Stimulated activated CD4-positive, alpha-beta T cell treated with anti-CD3 and anti-CD28 coated beads, Interleukin-2, amount 100 ng/mL, for 48 hours (primary cell): Measurements from ENCODE around the gene COPS3.

Source experiments
- DNase-seq, 2 donors: peaks; one replicate each; pipeline ENCODE4 v3.0.0-alpha.2; 2020

The COPS3 gene

DNA sequence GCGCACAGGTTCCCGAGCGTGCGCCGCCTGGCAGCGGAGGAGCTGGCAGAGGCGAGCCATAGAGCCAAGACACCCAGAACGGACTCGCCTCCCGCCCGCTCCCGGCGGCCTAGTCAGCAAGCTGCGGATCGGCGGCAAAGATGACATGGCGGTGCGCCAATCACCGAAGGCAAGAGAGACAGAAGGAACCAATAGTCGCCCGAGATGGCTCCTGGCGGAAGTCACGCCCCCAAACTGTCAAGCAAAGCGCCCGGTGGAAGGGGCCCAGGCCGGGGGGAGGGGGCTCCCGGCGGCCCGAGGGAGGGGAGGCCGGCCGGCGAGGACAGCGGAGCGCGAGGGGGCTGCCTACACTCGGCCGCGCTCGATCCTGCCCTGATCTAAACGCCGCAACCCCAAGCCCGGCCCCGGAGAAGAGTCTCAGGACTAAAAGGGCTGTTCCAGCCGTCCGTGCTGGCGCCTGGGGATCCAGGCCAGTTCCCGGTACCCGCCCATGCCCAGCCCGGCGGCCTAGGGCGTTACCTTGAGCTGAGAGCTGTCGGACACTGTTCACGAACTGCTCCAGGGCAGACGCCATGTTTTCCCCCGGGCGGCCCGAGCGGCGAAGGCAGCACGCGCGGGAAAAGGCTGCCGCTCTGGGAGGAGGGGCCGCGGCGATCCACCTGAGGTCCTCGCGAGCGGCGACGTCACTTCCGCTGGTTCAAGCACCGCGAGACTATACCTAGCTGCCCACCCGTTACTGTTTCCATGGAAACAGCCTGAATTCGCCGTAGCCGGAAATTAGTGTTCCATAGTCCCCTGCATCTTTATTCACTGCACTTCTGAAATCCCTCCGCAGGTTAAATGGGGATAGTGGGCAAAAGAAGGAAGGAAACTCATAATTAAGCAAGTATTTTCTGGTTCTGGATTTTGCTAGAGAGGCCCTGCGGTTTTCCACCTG is at the start of gene COPS3:
Gene COPS3 (minus strand): TSS at position 634 of the 937 bp plus-strand sequence. CDS start 60 bp downstream, at position 574.
- DNase-seq, result peak; percentile 94 to 95

DNA sequence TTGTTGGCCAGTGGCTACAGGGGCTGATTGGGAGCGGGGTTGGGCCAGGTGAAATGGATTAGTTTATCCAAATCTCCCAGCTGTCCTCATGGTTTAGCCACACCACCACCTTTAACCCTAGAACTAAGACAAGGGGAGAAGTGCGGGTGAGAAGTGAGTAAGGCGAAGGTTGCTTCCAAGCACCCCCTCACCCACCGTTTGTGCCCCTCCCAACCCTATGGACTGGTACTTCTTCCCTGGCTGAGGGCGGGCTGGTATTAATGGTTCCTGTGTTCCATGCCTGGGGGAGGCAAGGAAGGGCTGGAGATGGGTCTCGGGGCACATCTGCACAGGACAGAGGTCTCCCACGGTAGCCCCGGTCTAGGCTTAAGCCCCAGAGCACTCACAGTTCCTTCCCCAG is 47.2 kb upstream of the COPS3 start:
- DNase-seq, result no peak

DNA sequence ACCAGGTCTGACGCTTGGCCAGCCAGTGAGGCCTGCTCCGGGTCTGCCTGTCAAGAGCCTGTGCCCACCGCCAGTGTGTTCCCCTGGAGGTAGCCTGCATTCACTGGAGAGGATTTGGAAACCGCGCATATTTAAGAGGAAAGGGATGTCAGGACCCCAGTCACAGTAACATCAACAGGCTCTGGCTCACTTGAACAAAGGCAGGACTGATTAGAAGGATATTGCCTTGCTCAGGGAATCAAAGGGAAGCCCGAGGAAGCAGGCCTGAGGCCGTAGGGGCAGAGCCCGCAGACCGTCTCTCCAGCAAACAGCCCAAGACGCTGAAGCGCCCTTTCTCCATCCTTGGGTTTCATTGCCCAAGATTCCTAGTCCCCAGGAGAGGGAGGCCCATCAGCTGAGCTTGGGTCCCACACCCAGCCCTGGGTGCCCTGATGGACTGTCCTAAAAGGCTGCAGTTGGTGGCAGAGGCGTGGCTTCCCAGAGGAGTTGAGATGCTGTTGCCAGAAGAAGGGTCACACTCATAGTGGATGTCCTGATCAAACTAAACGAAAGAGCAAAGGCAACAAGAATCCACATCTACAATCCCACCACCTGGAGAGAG is 45.3 kb upstream of the COPS3 start:
- no peak for DNase-seq

DNA sequence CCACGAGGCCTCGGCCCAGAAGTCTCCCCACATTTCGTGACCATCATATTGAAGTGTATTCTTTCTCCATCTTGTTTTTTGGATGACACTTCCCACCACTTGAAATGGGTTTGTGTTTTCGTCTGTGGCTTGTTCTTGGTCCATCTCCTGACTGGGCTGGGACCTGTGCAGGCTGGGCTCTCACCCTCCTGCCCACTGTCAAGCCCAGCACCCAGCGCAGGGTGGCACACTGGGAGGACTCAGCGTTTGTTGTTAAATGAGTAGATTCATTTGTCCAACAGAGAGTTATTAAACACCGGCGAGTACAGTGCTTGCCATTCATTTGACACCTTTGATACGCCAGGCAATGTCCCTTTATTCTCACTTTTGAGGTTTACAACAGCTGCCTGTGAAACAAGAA is 44.8 kb upstream of the COPS3 start:
- DNase-seq, result no peak

DNA sequence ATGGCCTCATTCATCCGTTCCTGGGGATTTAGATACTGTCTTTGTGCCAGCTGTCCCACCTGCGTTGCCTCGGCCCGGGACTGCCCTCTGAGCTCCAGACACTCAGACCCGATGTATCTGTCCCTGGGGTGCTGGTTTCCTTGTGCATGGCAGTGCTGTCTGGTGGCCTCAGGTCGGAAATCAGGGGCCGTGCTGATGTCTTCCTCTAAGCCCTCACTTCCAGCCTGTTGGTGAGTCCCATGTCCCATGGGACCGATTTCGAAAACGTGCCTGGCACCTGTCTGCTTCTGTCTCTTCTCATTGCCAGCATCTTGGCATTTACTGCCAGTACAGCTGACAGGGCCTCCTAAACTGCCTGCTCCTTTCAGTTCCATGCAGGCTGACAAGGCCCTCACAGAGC is 44.2 kb upstream of the COPS3 start:
- DNase-seq, result no peak

DNA sequence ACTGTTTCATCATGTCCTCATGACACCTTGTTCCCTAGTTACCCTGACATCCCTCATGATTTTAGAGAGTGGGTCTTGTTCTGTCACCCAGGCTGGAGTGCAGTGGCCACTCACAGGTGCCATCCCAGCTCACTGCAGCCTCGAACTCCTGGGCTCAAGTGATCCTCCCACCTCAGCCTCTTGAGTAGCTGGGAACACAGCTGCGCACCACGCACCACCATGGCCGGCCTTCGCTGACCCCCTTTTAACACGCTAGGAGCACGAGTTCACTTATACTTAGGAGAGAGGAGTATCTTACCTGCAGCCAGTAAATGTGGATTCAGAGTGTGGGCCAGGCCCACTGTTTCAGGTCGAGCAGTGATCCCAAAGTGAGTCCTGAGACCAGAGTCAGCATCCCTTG is 43.6 kb upstream of the COPS3 start:
- DNase-seq, result no peak

DNA sequence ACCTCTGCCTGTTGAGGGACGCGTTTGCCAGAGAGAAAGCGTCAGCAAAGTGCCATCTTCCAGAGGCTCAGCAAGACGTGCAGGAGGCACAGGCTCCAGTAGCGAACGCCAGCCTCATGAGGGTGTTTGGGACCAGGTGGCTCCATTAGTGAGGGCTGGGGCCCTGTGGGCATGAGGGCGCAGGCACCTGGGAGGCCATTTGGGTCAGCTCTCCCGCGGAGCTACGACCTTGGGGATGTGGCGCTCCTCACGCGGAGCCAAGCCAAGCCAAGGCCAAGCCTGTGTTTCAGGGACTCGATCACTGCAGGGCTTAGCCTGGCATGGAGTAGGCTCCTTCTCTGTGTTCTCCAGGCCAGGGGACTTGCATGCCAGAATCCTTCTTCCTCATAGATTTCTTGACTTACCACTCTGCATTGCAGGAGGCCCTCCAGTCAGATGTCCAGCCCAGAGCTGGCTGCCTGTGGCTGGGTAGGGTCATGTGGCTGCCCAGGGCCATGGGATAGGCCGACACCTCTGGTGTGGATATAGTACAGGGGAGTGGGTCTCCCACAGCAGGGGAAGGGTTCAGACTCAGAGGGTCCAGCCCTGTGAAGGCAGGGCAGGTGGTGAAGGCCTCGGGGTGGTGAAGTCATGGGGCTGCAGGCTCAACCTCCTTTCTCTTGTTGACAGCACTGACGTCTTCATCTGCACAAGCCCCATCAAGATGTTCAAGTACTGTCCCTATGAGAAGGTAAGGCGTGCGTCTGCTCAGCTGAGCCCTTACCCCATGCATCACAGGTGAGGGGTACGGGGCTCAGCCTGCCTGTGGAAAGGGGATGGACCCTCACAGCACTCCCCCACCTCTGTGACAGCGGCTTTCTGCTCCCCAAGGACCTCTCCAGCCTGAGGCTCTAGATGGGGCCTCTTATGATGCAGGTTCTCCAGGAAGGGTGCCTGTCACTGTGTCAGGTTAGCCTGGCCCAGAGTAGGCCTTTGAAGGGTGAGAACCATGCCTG is 41.8 kb upstream of the COPS3 start:
- DNase-seq, result no peak

DNA sequence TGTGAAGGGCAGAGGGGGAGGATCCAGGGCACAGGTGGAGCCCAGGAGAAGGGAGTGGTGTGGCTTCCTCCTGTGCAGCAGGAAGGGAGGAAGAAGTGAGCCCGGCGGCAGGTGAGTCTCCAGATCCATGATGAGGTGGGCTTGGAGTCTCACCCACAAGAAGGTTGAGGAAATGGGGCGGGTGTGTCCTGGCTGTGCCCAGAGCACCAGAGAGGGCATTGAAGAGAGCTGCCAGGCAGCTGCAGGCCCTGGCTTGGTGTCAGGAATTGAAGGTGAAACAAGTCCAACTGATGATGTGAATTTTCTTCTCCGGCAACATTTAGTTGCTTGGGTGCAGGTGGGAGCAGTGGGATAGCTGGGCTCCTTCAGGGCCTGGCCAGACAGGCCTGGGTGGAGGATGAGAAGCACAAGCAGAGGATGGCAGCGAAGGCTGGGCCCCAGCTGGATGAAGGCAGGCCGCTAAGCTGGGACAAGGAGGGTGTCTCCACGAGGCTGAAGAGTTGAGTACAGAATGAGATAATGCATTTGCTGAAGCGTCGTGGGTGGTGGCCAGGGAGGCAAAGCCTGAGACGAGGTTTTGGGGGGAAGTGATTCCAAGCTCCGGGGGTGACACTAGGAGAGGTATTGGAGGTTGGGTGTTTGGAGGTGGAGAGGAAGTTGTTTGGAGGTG is 40.4 kb upstream of the COPS3 start:
- no peak for DNase-seq

DNA sequence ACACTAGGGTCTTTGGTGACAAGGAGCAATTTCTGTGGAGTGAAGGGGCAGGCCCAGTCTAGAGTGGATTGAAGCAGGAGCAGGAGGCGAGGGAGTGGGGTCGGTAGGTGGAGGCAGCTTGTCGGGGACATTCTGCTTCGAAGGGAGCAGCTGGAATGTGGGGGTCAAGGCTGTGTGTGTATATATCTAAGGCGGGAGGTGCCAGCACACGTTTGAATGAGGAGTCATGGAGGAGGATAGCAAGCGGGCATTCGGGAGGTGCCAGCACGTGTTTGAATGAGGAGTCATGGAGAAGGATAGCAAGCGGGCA is 39.8 kb upstream of the COPS3 start:
- DNase-seq, result no peak

DNA sequence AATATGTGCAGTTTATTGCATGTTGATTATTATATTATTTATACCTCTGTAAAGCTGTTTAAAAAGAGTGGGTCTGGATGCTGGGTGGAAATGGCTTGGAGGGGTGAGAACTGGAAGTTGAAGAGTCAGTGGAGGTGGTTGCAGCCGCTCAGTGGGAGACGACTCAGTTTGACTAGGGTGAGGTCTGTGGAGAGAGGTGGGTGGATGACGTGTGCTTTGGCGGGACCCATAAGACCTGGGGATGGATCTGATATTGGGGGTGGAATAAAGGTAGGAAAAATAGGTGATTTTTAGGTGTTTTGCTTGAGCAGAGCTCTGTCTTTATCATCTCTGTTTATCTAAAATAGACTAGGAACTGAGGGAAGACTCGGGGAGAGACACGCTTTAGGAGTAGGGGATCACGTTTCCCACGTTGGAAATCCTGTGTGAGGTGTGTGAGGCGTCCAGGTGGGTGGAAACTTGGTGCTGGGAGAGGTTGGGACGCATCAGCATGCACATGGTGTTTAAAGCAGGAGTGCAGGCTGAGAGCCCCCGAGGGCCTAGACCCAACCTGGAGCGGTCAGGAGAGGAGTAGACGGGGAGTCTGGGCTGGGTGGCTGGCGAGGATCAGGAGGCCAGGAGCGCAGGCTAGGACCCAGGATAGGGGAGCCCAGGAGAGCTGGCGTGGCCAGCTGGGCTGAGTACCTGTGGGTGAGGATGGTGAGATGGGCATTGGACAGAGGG is 39.3 kb upstream of the COPS3 start:
- no peak for DNase-seq

DNA sequence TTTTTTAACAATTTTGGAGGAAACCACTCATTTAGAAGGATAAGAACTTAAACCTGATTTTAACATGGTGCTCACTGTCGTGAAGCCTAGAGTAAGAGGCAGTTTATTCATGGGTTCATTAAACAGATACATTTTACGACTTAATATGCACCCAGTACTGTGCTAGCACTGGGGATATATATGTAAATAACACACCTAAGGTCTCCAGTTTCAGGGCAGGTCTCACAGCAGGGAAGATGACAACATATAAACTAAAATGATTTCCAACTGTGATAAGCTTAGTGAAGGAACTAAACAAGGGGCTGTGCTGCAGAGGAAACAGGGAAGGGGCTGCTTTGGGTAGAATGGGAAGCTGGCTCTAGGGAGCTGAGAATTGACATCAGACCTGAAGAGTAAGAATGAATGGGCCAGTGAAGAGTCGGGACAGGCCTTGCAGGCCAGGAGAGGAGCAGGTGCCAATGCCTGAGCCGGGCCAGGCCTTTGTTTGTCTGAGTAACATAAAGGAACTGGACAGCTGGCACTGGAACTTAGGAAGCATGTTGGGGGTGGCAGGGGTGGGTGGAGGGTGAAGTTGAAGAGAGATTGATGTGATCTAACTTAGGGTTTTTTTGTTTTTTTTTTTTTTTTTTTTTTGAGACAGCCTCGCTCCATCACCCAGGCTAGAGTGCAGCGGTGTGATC is 34.2 kb upstream of the COPS3 start:
- DNase-seq, result no peak

DNA sequence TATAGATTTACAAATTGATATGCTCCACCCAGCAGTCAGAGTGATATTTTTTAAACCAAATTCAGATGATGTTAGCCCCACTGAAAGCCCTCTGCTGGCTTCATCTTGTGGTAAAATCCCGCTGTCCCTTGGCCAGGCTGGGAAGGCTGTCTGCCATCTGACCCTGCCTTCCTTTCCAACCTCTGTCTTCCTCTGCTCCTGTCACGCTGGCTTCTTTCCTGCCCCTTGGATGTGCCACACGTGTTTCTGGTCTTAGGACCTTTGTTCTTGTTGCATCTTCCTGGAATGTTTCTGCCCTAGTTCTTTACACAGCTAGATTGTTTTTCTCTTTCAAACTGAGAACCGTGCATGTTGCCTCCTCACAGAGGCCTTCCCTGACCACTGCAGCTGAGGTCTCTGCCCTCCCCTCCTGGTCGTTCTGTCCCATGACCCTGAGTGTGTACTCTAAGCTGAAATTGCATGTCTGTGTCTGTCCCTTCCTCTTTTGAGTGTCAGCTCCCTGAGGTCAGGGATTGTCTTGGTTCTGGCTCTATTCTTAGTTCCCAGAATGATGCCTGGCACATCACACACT is 33.5 kb upstream of the COPS3 start:
- no peak for DNase-seq

DNA sequence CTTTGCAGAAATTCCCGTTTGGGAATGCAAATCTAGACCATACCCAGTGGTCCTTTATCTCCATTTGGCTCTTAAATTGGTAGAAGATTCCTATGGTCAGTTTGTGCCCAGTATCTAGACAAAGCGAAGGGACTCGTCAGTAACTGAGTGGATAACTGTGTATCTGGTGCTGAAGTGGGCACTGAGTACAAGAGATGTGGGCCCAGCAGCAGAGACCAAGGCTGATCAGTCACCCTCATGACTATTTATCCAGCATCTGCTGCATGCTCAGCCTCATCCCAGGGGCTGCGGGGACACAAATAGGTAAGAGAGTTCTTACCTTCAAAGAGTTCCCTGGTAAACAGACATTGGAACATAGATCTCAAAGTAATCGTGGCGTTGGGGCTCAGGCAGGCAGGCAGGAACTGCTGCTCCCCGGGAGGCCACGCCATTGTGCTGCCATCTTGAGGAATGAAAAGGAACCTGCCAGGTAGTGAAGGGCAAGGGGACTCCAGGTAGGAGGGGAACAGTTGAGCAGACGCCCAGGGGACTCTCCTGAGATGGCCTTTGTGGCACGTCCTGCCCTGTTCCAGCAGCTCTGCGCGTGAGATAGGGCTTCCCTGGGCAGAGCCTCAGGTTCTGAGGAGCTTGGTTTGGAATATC is 32.4 kb upstream of the COPS3 start:
- DNase-seq, result peak; percentile 54 to 60

DNA sequence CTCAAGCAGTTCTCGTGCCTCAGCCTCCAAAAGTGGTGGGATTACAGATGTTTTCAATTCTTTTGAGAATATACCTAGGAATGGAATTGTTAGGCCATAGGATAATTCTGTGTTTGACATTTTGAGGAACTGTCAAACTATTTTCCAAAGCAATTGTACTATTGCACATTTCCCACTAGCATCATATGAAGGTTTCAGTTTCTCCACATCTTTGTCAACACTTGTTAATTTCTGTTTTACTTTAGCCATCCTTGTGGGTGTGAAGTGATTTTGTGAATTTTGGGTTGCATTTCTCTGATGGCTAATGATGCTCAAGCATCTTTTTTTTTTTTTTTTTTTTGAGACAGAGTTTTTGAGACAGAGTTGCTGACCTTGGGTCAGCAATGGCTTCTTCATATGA is 28.3 kb upstream of the COPS3 start:
- DNase-seq, result no peak

DNA sequence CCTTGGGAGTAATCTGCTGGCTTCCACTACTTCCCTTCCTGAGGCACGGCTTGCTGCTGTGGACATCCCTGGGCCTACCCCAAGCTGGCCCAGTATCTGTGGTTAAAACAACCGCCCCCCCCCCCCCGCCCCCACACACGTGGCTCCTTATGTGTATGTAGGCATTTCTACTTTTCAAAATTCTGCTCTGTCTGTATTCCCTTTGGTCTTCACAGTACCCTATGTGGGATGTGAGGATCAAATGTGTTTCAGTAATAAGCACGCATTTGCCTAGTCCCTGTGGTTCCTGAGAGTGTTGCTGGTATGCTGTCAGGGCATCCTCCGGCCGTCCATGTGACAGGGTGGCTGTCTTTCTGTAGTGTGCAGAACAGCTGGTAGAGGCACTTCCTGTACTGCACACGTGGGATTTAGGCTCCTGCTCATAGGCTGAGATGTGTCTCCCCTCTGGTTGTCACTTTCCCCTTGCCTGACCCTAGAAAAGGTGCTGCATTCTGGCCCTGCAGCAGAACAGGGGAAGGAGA is 24.3 kb upstream of the COPS3 start:
- peak in 1 of 2 donors; percentile 43 for DNase-seq

DNA sequence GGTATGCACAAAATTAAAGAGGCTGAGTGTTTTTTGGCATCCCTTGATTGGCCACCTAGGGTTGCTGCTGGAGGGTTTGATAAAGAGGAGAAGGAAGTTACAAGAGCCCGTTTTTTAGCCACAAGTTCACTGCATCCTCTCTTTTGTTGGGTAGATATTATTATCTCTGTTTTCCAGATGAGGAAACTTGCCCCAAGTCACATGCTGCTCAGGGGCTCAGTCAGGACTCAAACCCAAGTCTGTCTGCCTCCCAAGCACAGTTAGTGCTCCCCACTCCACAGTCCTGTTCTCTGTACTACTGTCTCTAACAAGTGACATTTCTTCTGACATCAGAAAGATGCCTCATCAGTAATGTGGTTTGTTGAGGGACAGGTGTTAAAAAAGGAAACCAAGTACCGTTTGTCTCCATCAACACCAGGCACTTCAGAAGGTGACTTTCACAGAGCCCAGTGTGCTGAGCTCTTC is 23.5 kb upstream of the COPS3 start:
- DNase-seq, result no peak

DNA sequence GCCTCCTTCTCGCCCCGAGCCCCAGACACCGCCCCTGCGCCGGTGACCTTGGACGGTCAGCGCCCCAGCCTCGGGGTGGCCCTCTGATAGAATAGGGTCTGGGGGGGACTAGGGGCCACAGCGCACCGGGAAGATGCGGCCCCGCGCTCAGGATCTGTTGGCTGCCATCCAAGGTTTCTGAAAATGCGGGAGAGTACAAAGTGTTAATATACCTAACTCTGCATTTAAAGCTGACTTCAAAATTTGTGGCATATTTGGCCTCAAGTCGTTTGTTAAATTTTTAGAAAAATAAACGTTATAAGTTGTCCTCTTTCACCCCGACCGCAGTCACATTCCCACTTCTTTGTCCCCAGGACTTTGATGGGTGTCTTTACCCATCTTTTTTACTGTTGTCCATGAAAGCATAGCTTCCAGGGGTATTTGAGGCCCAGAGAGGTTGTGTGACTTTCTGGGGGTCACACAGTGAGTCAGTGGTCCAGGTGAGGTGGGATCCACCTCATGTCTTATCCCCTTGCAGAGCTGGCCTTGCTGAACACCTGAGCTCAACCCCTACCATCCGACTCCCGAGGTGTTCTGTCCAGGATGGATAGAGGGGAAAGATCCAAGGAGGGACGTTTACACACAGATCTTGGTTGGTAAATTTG is 22.9 kb upstream of the COPS3 start:
- no peak for DNase-seq

DNA sequence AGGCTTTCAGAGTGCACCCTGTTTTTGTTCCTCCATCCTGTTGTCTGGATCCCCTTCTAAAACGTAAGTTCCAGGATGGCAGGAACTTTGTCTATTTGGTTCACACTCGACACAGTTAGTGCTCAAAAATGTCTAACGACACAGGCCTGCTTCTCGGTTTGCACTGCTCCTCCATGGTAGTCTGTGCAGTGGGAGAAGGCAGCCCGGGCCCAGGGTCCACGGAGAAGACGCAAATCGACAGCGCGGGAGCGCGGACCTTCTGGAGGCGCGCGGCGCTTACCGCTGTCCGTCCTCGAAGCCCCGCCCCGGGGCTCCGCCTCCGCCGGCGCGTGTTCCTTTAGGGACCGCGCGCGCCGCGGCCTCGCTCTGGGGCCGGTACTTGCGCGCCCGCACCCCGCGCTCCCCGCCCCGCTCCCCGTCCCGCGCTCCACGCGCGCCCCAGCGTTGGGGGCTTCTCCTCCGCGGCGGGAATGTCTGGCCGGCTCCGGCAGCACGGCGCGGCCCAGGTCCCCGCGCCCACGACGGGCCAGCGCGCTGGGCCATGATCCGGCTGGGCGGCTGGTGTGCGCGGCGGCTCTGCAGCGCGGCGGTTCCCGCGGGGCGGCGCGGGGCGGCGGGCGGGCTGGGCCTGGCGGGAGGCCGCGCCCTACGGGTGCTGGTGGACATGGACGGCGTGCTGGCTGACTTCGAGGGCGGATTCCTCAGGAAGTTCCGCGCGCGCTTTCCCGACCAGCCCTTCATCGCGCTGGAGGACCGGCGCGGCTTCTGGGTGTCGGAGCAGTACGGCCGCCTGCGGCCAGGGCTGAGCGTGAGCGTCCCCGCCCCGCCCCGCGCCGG is 22.2 kb upstream of the COPS3 start, which contains the start of gene NT5M:
Gene NT5M (plus strand): TSS at position 364 of the 837 bp plus-strand sequence. CDS start 178 bp downstream, at position 542.
- peak; percentile 64 to 66 for DNase-seq
